Spleen (tissue), 11 donors: Measurements from ENCODE around the gene UBAP1. TPM values are rescaled to one million over a fixed set of nuclear protein-coding genes. Genes with fewer than 3 reads are reported as not detected.
A peak's percentile ranks its signal among the peaks of the same experiment; 100 is the strongest.

ENCODE experiments used
- DNase-seq: peaks from one replicate; pipeline ENCODE4 v3.0.0-alpha.2; 2020
- H3K27ac ChIP-seq, 8 donors: fragments of 200-600 bp; sonication (generic) in 7 of 8; 1 replicate in 4 of 8; 2 replicates in 4 of 8; pipeline versions ENCODE4 v1.5.0 to v1.8.0; 2016 to 2021; ENCODE audit warnings: inconsistent platforms in 4 of 8, mild to moderate bottlenecking in 4 of 8, moderate library complexity in 1 of 8
- H3K27me3 ChIP-seq, 7 donors: fragments of 200-600 bp; sonication (generic) in 6 of 7; replicated peaks in 1 of 7; 1 replicate in 4 of 7; 2 replicates in 3 of 7; pipeline versions ENCODE4 v1.5.0 to v1.8.0; 2016 to 2021; ENCODE audit warnings: inconsistent platforms in 3 of 7, mild to moderate bottlenecking in 1 of 7
- H3K36me3 ChIP-seq, 6 donors: fragments of 200-600 bp; sonication (generic) in 5 of 6; 1 replicate in 4 of 6; 2 replicates in 2 of 6; pipeline versions ENCODE4 v1.5.0 to v1.8.0; 2016 to 2021; ENCODE audit warnings: inconsistent platforms in 2 of 6
- H3K4me1 ChIP-seq, 6 donors: fragments of 200-600 bp; sonication (generic) in 5 of 6; 1 replicate in 3 of 6; 2 replicates in 3 of 6; pipeline versions ENCODE4 v1.5.0 to v1.8.0; 2016 to 2021; ENCODE audit warnings: inconsistent platforms in 3 of 6
- H3K4me3 ChIP-seq, 8 donors: fragments of 200-600 bp; sonication (generic) in 7 of 8; 1 replicate in 4 of 8; 2 replicates in 4 of 8; pipeline versions ENCODE4 v1.5.0 to v1.8.0; 2016 to 2021; ENCODE audit warnings: inconsistent platforms in 4 of 8, mild to moderate bottlenecking in 4 of 8, moderate library complexity in 2 of 8
- H3K9me3 ChIP-seq, 8 donors: fragments of 200-600 bp; sonication (generic) in 7 of 8; 1 replicate in 4 of 8; 2 replicates in 4 of 8; pipeline versions ENCODE4 v1.5.0 to v1.8.0; 2016 to 2021; ENCODE audit warnings: inconsistent platforms in 4 of 8
- POLR2A ChIP-seq, 3 donors: fragments of 450-650 bp; IDR thresholded peaks; one replicate each; pipeline ENCODE4 v1.5.1; 2017; ENCODE audit warnings: antibody characterized with exemption in 3 of 3, mild to moderate bottlenecking in 1 of 3
- POLR2AphosphoS5 ChIP-seq, 3 donors: sonication (generic); formaldehyde crosslinking; IDR thresholded peaks; one replicate each; pipeline ENCODE4 v1.5.1; 2017; ENCODE audit warnings: antibody characterized with exemption in 3 of 3
- WGBS, 5 donors: extraction: QIAGEN DNeasy Blood & Tissue Kit in 3 of 5; methylation state at CpG; one replicate each; pipeline versions ENCODE4 v1.1.5 to v1.1.7; 2013 to 2018; 5-methylcytosine and 5-hydroxymethylcytosine counted together
- intact Hi-C: fragments of 100-400 bp; cut with DNase I; formaldehyde crosslinking; loops from one replicate; pipeline ENCODE4 v1.15.0; 2023; ENCODE audit warnings: low total_unique reads
- polyA plus RNA-seq, 3 donors: library from polyadenylated mRNA; stranded (reverse); fragments of 200-250 nt; gene quantifications; one replicate each; pipeline ENCODE4 v1.2.1, GENCODE V29; 2013
- total RNA-seq, 7 donors: library from RNA; depleted of rRNA in 3 of 7; stranded (reverse); fragments of >200 nt in 3 of 7; fragmentation: NEBNext Ultra II Directional in 4 of 7; extraction: Animal tissue kit (Norgen Biotek cat#: 25700) in 4 of 7; gene quantifications; one replicate each; pipeline versions ENCODE4 v1.1.0 to v1.2.1, GENCODE V29; 2016 to 2021
- TF ChIP-seq, protein P1 (sequence below), 11 experiments: fragments of 200-600 bp in 7 of 11; fragments of 450-650 bp in 4 of 11; sonication (generic) in 4 of 11; IDR thresholded peaks in 8 of 11; conservative IDR thresholded peaks in 3 of 11; 1 replicate in 7 of 11; 2 replicates in 4 of 11; pipeline versions ENCODE4 v1.4.0 to v1.8.0; 2016 to 2021; ENCODE audit warnings: antibody characterized with exemption in 11 of 11, inconsistent platforms in 4 of 11, mild to moderate bottlenecking in 1 of 11
- donor health status: healthy with polysubstance abuse.
- donor health status: DM: no; HTN: no; CAD: no; lungs with moderate emphysema.
- donor health status: DM: no; HTN: no; CAD: no.
- donor health status: Bipolar disorder and iron deficiency.
- donor health status: healthy.
- donor health status: DM: no; HTN: no; CAD: no.
- donor health status: DM: yes; HTN: yes; CAD: no.

UBAP1 gene
- total and polyA plus RNA-seq, 10 donors, result 17.3 to 56.0 (median 41.2) TPM

DNA sequence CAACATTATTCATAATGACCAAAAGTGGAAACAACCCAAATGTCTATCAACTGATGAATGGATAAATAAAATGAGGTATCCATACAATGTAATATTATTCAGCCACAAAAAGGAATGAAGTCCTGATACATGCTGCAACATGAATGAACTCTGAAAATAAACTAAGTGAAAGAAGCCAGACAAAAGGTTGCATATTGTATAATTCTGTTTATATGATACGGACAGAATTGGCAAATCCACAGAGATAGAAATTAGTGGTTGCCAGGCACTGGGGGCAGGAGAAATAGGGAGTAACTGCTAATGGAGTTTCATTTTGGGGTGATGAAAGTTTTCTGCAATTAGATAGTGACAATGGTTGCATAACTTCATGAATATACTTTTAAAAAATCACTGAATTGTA is 103.3 kb downstream of the UBAP1 start:
- TF ChIP-seq POLR2A (IDR thresholded peaks at IDR 0.05), result no peak
- TF ChIP-seq, protein P1, sequence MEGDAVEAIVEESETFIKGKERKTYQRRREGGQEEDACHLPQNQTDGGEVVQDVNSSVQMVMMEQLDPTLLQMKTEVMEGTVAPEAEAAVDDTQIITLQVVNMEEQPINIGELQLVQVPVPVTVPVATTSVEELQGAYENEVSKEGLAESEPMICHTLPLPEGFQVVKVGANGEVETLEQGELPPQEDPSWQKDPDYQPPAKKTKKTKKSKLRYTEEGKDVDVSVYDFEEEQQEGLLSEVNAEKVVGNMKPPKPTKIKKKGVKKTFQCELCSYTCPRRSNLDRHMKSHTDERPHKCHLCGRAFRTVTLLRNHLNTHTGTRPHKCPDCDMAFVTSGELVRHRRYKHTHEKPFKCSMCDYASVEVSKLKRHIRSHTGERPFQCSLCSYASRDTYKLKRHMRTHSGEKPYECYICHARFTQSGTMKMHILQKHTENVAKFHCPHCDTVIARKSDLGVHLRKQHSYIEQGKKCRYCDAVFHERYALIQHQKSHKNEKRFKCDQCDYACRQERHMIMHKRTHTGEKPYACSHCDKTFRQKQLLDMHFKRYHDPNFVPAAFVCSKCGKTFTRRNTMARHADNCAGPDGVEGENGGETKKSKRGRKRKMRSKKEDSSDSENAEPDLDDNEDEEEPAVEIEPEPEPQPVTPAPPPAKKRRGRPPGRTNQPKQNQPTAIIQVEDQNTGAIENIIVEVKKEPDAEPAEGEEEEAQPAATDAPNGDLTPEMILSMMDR (IDR thresholded peaks at IDR 0.05 in 8 of 11, conservative IDR thresholded peaks at IDR 0.05 in 3 of 11), result no peak
- TF ChIP-seq POLR2AphosphoS5 (IDR thresholded peaks at IDR 0.05), result no peak
- 93 to 100% (median 97%) methylated on average over 1 of the region's 1 CpG for WGBS, 5 donors
- Histone ChIP-seq H3K4me1 (peaks cover 0 to 11% (median 0%) of the 10 kb centered on the region in 6 donors), H3K27ac (no peak overlapping the region), H3K4me3 (no peak overlapping the region), H3K36me3 (no peaks in the 10 kb centered on the region), H3K9me3 (no peaks in the 10 kb centered on the region), H3K27me3 (no peaks in the 10 kb centered on the region)
- intact Hi-C loops, result no loop called here
- DNase-seq, result no peak

DNA sequence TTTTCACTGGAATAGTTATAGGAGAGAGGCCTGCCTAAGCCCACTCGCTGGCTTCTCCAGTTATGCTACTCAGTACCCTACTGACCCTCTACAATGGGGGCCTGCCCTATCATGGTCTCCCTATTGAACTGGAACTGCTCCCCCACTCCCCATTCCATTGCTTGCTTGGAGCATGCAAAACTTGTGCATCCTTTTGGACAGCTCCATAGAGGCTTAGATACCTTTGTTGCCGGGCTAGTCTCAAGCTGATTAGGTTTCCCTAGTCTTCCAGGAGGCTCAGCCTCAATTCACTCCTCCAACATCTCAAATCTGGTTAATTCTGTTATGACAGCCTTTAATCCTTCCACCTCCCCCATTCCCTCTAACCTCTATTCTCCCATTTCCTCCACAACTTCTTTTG is 110.3 kb downstream of the UBAP1 start:
- Histone ChIP-seq H3K4me3 (no peak overlapping the region), H3K27ac (no peak overlapping the region), H3K36me3 (no peaks in the 10 kb centered on the region), H3K4me1 (peaks cover 0 to 12% (median 3%) of the 10 kb centered on the region in 6 donors), H3K9me3 (no peaks in the 10 kb centered on the region), H3K27me3 (no peaks in the 10 kb centered on the region)
- no peak for DNase-seq
- TF ChIP-seq POLR2AphosphoS5 (IDR thresholded peaks at IDR 0.05), result no peak
- TF ChIP-seq, protein P1 (IDR thresholded peaks at IDR 0.05 in 8 of 11, conservative IDR thresholded peaks at IDR 0.05 in 3 of 11), result no peak
- no peak for TF ChIP-seq POLR2A (IDR thresholded peaks at IDR 0.05)
- intact Hi-C loops, result no loop called here
- WGBS, 5 donors, result 91 to 93% (median 92%) methylated on average over 2 of the region's 2 CpGs

DNA sequence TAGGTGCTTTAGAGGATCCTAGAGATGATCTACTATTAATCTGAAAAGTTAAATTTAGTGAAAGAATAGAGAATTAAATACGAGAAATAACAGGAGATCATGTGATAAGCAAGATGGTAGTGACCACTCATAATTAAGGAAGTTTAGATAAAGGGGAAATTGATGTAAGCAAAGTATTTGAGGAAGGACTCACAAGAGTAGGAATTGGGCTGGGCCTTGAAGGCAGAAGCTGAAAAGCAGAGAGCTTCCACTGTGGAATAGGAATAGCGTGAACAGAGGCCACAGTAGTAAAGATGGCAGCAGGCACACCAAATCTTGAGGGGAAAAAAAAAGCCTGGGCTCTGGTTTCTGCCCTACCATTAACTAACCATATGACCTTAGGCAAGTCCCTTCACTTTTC is 112.2 kb downstream of the UBAP1 start:
- Histone ChIP-seq H3K27me3 (no peaks in the 10 kb centered on the region), H3K36me3 (no peaks in the 10 kb centered on the region), H3K4me3 (no peak overlapping the region), H3K4me1 (peaks cover 0 to 12% (median 3%) of the 10 kb centered on the region in 6 donors), H3K27ac (peak overlapping the region in 1 of 8 donors; percentile 35), H3K9me3 (no peaks in the 10 kb centered on the region)
- intact Hi-C loops, result no loop called here
- 56 to 73% (median 67%) methylated on average over 2 of the region's 2 CpGs for WGBS, 5 donors
- TF ChIP-seq POLR2AphosphoS5 (IDR thresholded peaks at IDR 0.05), result no peak
- no peak for TF ChIP-seq POLR2A (IDR thresholded peaks at IDR 0.05)
- TF ChIP-seq, protein P1 (IDR thresholded peaks at IDR 0.05 in 8 of 11, conservative IDR thresholded peaks at IDR 0.05 in 3 of 11), result no peak
- DNase-seq, result no peak

GRCh38 chr9:34291423-34291822 is 112.6 kb downstream of the UBAP1 start:
- intact Hi-C loops, result no loop called here
- H3K27ac ChIP-seq, result peak overlapping the region in 1 of 8 donors; percentile 35
- 88 to 98% (median 95%) methylated on average over 2 of the region's 2 CpGs for WGBS, 5 donors
- H3K4me1 ChIP-seq, result peaks cover 0 to 12% (median 3%) of the 10 kb centered on the region in 6 donors
- no peaks in the 10 kb centered on the region for H3K27me3 ChIP-seq
- DNase-seq, result no peak
- no peaks in the 10 kb centered on the region for H3K9me3 ChIP-seq
- TF ChIP-seq, protein P1 (IDR thresholded peaks at IDR 0.05 in 8 of 11, conservative IDR thresholded peaks at IDR 0.05 in 3 of 11), result no peak
- TF ChIP-seq POLR2A (IDR thresholded peaks at IDR 0.05) (no peak), POLR2AphosphoS5 (IDR thresholded peaks at IDR 0.05) (no peak)
- H3K4me3 ChIP-seq, result no peak overlapping the region
- no peaks in the 10 kb centered on the region for H3K36me3 ChIP-seq
